Measurements from ENCODE around the gene PADI3. TPM values are rescaled to one million over a fixed set of nuclear protein-coding genes. Genes with fewer than 3 reads are reported as not detected.
"Not testable (repeated sequence)": the region's sequence is repeated elsewhere in the genome, so short reads cannot be mapped to it uniquely, and the experiment has no call there.

Gene PADI3
- total RNA-seq, 1 experiment from 2014 or later: 0.39 TPM

GRCh38 chr1:17321857-17322390 is 73.0 kb downstream of the PADI3 start:
- DNase-seq (ENCODE audit: low read depth): not testable (repeated sequence)

GRCh38 chr1:17328855-17329254 is 80.0 kb downstream of the PADI3 start:
- no peak for DNase-seq (ENCODE audit: low read depth)

GRCh38 chr1:17329610-17330009 is 80.7 kb downstream of the PADI3 start:
- no peak for DNase-seq (ENCODE audit: low read depth)

GRCh38 chr1:17330856-17331255 is 82.0 kb downstream of the PADI3 start:
- no peak for DNase-seq (ENCODE audit: low read depth)

GRCh38 chr1:17333081-17333480 is 84.2 kb downstream of the PADI3 start:
- DNase-seq (ENCODE audit: low read depth): no peak

Small RNA genes lying within 50 kb of the gene (small RNA-seq; reads per million reads assigned to genes)
- not detected for gene MIR3972

Other genes with a start within 250 kb of the PADI3 start
- 34.8 and 46.9 TPM in 2 replicates for gene ATP13A2, start 237.2 kb upstream of the PADI3 start, total RNA-seq (2014; rRNA removed; shearing (Covaris generic))
- 292 and 299 TPM in 2 replicates for gene SDHB, start 195.1 kb upstream of the PADI3 start, total RNA-seq (2014; rRNA removed; shearing (Covaris generic))
- gene PADI2, start 129.6 kb upstream of the PADI3 start, total RNA-seq (2014; rRNA removed; shearing (Covaris generic)): not detected in 2 replicates
- gene PADI1, start 44.0 kb upstream of the PADI3 start, total RNA-seq (2014; rRNA removed; shearing (Covaris generic)): 0.47 and 0.66 TPM in 2 replicates
- gene PADI4, start 59.1 kb downstream of the PADI3 start, total RNA-seq (2014; rRNA removed; shearing (Covaris generic)): 0.05 and 0.13 TPM in 2 replicates
- gene PADI6, start 123.1 kb downstream of the PADI3 start, total RNA-seq (2014; rRNA removed; shearing (Covaris generic)): not detected in 2 replicates
- gene RCC2, start 190.6 kb downstream of the PADI3 start, total RNA-seq (2014; rRNA removed; shearing (Covaris generic)): 76.8 and 86.2 TPM in 2 replicates